PC-3 (cell line): ENCODE measurements around the gene SMAD7.

Experiments used
- EZH2 ChIP-seq: fragments of 300-600 bp; sonication (generic); IDR thresholded peaks from one replicate; pipeline ENCODE4 v1.6.1; 2017; ENCODE audit warnings: antibody characterized with exemption, mild to moderate bottlenecking, low read length; ENCODE audit not compliant: unreplicated experiment
- EZH2phosphoT487 ChIP-seq: fragments of 300-600 bp; sonication (generic); IDR thresholded peaks from 2 replicates; pipeline ENCODE4 v1.6.1; 2018; ENCODE audit warnings: mild to moderate bottlenecking, antibody characterized with exemption, low read length, borderline replicate concordance
- TF ChIP-seq, protein P1 (sequence below): fragments of 300-600 bp; sonication (generic); conservative IDR thresholded peaks from 2 replicates; pipeline ENCODE4 v1.5.1; 2017; ENCODE audit warnings: antibody characterized with exemption, low read depth, mild to moderate bottlenecking, low read length

DNA sequence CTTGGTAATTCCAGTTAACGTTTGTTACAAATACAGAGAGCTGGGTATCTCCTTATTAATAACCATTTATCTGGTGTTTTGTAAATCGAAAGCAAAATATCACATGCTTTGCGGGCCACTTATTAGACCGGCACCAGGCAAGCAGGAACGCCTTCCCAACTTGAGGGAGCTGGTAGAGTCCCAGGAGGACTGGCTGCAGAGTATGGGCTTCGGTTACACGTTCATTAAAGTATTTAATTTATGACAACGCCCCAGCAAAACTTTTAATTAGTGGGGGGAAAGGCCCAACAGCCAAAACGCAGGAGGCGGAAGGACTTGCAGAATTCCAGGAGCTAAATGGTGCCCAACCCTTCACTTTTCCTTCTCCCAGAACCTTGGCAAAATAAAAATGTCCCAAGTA lies 3.7 kb downstream of the SMAD7 start:
- TF ChIP-seq, protein P1, sequence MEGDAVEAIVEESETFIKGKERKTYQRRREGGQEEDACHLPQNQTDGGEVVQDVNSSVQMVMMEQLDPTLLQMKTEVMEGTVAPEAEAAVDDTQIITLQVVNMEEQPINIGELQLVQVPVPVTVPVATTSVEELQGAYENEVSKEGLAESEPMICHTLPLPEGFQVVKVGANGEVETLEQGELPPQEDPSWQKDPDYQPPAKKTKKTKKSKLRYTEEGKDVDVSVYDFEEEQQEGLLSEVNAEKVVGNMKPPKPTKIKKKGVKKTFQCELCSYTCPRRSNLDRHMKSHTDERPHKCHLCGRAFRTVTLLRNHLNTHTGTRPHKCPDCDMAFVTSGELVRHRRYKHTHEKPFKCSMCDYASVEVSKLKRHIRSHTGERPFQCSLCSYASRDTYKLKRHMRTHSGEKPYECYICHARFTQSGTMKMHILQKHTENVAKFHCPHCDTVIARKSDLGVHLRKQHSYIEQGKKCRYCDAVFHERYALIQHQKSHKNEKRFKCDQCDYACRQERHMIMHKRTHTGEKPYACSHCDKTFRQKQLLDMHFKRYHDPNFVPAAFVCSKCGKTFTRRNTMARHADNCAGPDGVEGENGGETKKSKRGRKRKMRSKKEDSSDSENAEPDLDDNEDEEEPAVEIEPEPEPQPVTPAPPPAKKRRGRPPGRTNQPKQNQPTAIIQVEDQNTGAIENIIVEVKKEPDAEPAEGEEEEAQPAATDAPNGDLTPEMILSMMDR: no peak
- TF ChIP-seq EZH2phosphoT487 (no peak), EZH2 (no peak)
